ENCODE measurements around the gene C2CD4A.

DNA sequence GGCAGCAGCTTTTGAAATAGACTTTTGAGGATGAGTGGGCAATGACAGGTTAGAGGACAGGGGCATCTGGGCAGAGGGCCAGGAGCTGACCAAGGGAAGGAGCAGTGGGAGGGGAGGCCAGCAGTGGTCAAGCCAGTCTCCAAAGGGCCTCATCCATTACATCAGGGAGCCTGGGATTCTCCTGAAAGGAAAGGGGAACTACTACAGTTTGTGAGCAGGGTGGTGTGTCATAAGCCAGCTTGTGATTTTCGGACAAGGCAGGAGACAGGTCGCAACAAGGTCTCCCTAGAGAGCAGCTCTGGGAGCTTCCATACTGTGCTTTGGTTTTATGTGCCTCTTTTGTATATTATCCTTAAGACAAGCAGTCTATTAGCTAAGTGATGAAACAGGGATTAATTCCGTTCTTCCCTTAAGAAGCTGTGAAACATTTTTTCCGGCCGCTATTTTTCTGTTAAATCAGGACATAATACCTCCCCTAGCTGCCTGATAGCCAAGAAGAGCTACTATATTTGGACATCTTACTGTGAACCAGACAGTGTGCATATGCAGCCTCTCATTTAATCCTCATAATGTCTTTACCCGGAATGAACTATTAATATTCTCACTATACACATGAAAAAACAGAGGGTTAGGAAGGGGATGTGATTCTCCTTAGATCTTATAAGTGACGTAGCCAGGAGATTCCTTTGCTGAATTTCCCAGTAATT is 51.9 kb downstream of the C2CD4A start:
- TF ChIP-seq, protein P1, sequence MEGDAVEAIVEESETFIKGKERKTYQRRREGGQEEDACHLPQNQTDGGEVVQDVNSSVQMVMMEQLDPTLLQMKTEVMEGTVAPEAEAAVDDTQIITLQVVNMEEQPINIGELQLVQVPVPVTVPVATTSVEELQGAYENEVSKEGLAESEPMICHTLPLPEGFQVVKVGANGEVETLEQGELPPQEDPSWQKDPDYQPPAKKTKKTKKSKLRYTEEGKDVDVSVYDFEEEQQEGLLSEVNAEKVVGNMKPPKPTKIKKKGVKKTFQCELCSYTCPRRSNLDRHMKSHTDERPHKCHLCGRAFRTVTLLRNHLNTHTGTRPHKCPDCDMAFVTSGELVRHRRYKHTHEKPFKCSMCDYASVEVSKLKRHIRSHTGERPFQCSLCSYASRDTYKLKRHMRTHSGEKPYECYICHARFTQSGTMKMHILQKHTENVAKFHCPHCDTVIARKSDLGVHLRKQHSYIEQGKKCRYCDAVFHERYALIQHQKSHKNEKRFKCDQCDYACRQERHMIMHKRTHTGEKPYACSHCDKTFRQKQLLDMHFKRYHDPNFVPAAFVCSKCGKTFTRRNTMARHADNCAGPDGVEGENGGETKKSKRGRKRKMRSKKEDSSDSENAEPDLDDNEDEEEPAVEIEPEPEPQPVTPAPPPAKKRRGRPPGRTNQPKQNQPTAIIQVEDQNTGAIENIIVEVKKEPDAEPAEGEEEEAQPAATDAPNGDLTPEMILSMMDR (IDR thresholded peaks at IDR 0.05): no peak
- TF ChIP-seq POLR2A (IDR thresholded peaks at IDR 0.05): no peak
